ENCODE measurements around the gene LRFN4. TPM values are rescaled to one million over a fixed set of nuclear protein-coding genes. Genes with fewer than 3 reads are reported as not detected.

LRFN4 gene
- total and polyA plus RNA-seq, 10 of the 15 experiments (the other 5 are each of a cell fraction or from before 2014, with no cell fraction given) = 0.03 to 43.8 (median 4.9) TPM

GRCh38 chr11:66842896-66843775 lies 13.7 kb upstream of the LRFN4 start, which contains the start of gene RCE1 (continued):
- TF ChIP-seq ZBTB33 (IDR thresholded peaks at IDR 0.05) = peak; percentile 28; the same call in 1 of the 2 replicates
- TF ChIP-seq TCF12 (IDR thresholded peaks at IDR 0.05; ENCODE audit: low read depth, low read length) = peak; percentile 54; the same call in 1 of the 2 replicates
- TF ChIP-seq DPF2 (IDR thresholded peaks at IDR 0.05) = peak; percentile 84
- peak; percentile 68; the same call in 2 of the 3 replicates for TF ChIP-seq POU2F2 (IDR thresholded peaks at IDR 0.05; ENCODE audit: borderline replicate concordance, low read depth, low read length)
- TF ChIP-seq TAF1 (IDR thresholded peaks at IDR 0.05; ENCODE audit: borderline replicate concordance, low read depth, low read length) = peak; percentile 93
- 0 out of 2 replicates have a peak, but pooled peaks have one; percentile 29 for TF ChIP-seq ZNF217 (IDR thresholded peaks at IDR 0.05)
- TF ChIP-seq RUNX3 (IDR thresholded peaks at IDR 0.05; ENCODE audit: low read length) = peak; percentile 25; the same call in 1 of the 2 replicates
- TF ChIP-seq RB1 (IDR thresholded peaks at IDR 0.05; ENCODE audit: borderline replicate concordance) = peak; percentile 96
- peak; percentile 61 for TF ChIP-seq BCL3 (IDR thresholded peaks at IDR 0.05; ENCODE audit: borderline replicate concordance, insufficient read depth, low read depth, low read length, poor library complexity, severe bottlenecking)
- no peak for TF ChIP-seq WRNIP1 (IDR thresholded peaks at IDR 0.05; ENCODE audit: borderline replicate concordance, low read depth, low read length)
- TF ChIP-seq IKZF1 (conservative IDR thresholded peaks at IDR 0.05) = peak; percentile 87
- TF ChIP-seq SP1 (IDR thresholded peaks at IDR 0.05; ENCODE audit: low read depth, low read length) = peak; percentile 81
- TF ChIP-seq ZNF274 (IDR thresholded peaks at IDR 0.05; ENCODE audit: insufficient read depth, insufficient read length) = no peak
- TF ChIP-seq ETV6 (conservative IDR thresholded peaks at IDR 0.05 in 1 of 2, IDR thresholded peaks at IDR 0.05 in 1 of 2; ENCODE audit: borderline replicate concordance in 1 of 2, low read depth in 1 of 2) = no peak; a peak in 1 of 4 replicates
- peak; percentile 92 for TF ChIP-seq POLR2AphosphoS5 (IDR thresholded peaks at IDR 0.05; ENCODE audit: low read length)
- TF ChIP-seq POLR2A (IDR thresholded peaks at IDR 0.05; ENCODE audit: low read depth, low read length) = peak; percentile 96
- no peak for TF ChIP-seq NR2C2 (IDR thresholded peaks at IDR 0.05; ENCODE audit: borderline replicate concordance, control insufficient read depth, insufficient read length, low read depth)
- TF ChIP-seq TARDBP (IDR thresholded peaks at IDR 0.05; ENCODE audit: borderline replicate concordance) = peak; percentile 33; the same call in 1 of the 2 replicates
- TF ChIP-seq BCLAF1 (IDR thresholded peaks at IDR 0.05) = 0 out of 2 replicates have a peak, but pooled peaks have one; percentile 15
- no peak for TF ChIP-seq ELK1 (IDR thresholded peaks at IDR 0.05; ENCODE audit: low read depth, low read length)
- peak; percentile 57 for TF ChIP-seq SIX5 (IDR thresholded peaks at IDR 0.05; ENCODE audit: low read depth, low read length, severe bottlenecking)
